ENCODE data around the gene MACO1.

The MACO1 gene

DNA sequence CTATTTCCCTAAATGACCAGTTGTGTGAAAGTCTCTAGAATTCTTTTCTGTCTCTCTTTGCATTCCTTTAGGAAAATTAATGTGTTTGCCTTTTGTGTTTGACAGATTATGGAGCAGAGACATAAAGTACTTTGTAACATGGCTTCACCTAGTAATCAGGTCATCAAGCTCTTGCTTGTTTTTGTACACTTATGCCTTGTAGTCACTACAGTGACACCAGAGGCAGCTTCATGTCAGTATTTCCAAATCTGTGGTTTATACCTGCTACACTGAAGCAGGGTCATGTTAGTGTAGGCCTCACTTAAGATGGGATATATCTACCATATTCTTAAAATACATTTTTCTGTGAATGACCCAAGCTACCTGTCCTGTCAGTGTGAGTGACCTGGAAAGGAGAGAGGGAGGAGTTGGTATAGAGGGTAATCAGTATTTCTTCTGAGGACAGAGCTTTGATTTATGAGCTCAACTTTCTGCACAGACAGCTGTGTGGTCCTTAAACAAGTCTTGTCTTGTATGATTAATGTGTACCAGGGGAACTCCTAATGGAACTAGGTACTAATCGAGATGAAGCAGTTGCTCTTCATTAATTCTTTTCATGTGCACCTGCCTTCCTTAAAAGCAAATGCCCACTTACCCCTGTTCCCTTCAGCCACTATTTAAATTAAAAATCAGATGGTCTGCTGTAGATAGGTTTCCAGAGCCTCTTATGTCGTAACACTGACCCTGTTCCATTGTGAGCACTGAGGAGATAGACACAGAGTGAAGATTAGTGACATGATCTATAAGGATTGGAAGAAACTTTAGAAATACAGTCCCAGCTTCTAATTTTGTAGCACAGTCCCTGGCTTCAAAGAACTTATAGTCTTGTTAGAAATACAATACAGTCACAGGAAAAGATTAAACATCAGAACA lies 45.7 kb downstream of the MACO1 start:
- Histone ChIP-seq H3K4me3 (ENCODE audit: low read depth, low read length) (no peak overlapping the region), H3K27ac (no peak overlapping the region), H3K36me3 (ENCODE audit: control insufficient read depth, insufficient read depth, low read length) (no peaks in the 10 kb centered on the region), H3K4me2 (ENCODE audit: low read length) (no peak overlapping the region), H3K9me3 (ENCODE audit: control insufficient read depth, low read length) (no peaks in the 10 kb centered on the region), H2AFZ (no peak overlapping the region), H3K9ac (no peak overlapping the region), H3K4me1 (no peaks in the 10 kb centered on the region), H3K79me2 (no peaks in the 10 kb centered on the region), H3K27me3 (ENCODE audit: control insufficient read depth, insufficient read depth, low read length) (no peaks in the 10 kb centered on the region)
- no peak for TF ChIP-seq CTCF (IDR thresholded peaks at IDR 0.05)

- Histone ChIP-seq H3K4me3 (ENCODE audit: low read depth, low read length) (no peak overlapping the region), H3K9me3 (ENCODE audit: control insufficient read depth, low read length) (no peaks in the 10 kb centered on the region), H3K36me3 (ENCODE audit: control insufficient read depth, insufficient read depth, low read length) (no peaks in the 10 kb centered on the region), H2AFZ (no peak overlapping the region), H3K4me1 (peaks cover 7% of the 10 kb centered on the region), H3K9ac (no peak overlapping the region), H3K27me3 (ENCODE audit: control insufficient read depth, insufficient read depth, low read length) (no peaks in the 10 kb centered on the region), H3K4me2 (ENCODE audit: low read length) (no peak overlapping the region), H3K79me2 (no peaks in the 10 kb centered on the region), H3K27ac (no peak overlapping the region)
- no peak for TF ChIP-seq CTCF (IDR thresholded peaks at IDR 0.05)
Measured at GRCh38 chr1:25477448-25478034, 46.8 kb downstream of the MACO1 start.

- Histone ChIP-seq H3K27me3 (ENCODE audit: control insufficient read depth, insufficient read depth, low read length) (no peaks in the 10 kb centered on the region), H3K27ac (no peak overlapping the region), H3K4me3 (ENCODE audit: low read depth, low read length) (no peak overlapping the region), H3K9me3 (ENCODE audit: control insufficient read depth, low read length) (no peaks in the 10 kb centered on the region), H3K4me1 (peaks cover 7% of the 10 kb centered on the region), H3K36me3 (ENCODE audit: control insufficient read depth, insufficient read depth, low read length) (no peaks in the 10 kb centered on the region), H3K4me2 (ENCODE audit: low read length) (no peak overlapping the region), H3K9ac (no peak overlapping the region), H2AFZ (no peak overlapping the region), H3K79me2 (no peaks in the 10 kb centered on the region)
- no peak for TF ChIP-seq CTCF (IDR thresholded peaks at IDR 0.05)
Measured at GRCh38 chr1:25478633-25479032, 47.9 kb downstream of the MACO1 start.

DNA sequence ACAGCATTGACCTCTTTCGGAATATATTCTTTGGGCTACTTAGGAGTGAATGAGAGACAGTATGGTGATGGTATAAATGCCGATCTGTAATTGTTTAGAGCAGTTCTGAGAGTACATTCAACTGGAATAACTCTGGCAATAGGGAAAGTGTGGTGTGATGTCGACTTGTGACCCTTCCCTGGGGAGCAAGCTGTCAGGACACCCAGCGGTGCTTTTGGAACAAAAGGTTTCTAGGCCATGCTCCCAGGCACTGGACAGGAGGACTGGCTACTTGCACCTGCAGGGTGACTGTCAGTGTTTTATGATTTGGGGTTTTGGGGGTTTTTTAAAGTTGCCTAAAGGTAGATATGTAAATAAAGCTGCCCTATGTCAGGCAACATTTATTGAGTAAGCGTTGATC lies 50.9 kb downstream of the MACO1 start:
- H3K4me2 ChIP-seq (ENCODE audit: low read length) = no peak overlapping the region
- H3K27me3 ChIP-seq (ENCODE audit: control insufficient read depth, insufficient read depth, low read length) = no peaks in the 10 kb centered on the region
- H3K27ac ChIP-seq = no peak overlapping the region
- H2AFZ ChIP-seq = no peak overlapping the region
- TF ChIP-seq CTCF (IDR thresholded peaks at IDR 0.05) = no peak
- H3K9me3 ChIP-seq (ENCODE audit: control insufficient read depth, low read length) = no peaks in the 10 kb centered on the region
- H3K9ac ChIP-seq = no peak overlapping the region
- H3K4me1 ChIP-seq = peaks cover 7% of the 10 kb centered on the region
- H3K36me3 ChIP-seq (ENCODE audit: control insufficient read depth, insufficient read depth, low read length) = no peaks in the 10 kb centered on the region
- no peak overlapping the region for H3K4me3 ChIP-seq (ENCODE audit: low read depth, low read length)
- no peaks in the 10 kb centered on the region for H3K79me2 ChIP-seq

Measured in parathyroid adenoma (tissue), 2 donors.